GM15510 (cell line): ENCODE measurements around the gene GRHL3.

Experiments used
- POLR2A ChIP-seq: IDR thresholded peaks from 3 replicates; pipeline ENCODE4 v1.6.1; 2011; ENCODE audit warnings: borderline replicate concordance; ENCODE audit not compliant: insufficient read length; ENCODE audit errors: extremely low read depth

Gene GRHL3

DNA sequence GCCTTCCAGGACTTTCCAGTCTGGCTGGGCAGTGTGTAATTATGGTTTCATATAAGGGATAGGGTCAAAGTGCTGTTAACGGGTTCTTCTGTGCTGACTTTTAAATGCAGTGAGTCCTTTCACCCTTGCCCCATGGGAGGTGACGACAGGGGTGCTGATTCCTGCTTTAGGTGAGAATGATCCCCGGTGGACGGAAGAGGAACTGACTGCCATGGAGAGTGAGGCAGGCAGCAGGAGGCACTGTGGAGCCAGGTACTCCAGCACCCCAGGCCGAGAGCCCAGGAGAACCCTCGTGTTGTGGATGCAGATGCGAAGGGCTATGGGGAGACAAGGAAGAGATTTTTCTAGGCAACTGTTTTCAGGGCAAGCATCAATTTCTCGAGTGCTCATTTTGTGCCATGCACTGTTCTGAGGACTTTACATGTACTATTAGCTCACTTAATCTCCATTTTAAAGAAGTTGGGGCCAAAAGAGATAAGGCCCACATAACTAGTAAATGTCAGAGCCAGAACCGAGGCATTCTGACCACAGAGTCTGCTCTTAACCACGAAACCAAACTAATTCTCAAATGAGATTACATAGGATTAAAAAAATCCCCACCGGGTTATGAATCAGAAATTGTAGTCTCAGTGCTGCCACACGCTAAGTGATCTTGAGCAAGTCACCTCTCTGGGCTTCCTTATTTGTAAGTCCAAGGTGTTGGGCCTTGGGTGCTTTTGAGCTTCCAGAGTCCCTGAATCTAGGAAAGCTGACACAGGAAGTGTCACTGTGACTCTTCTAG lies 66.2 kb downstream of the GRHL3 start:
- no peak for TF ChIP-seq POLR2A

DNA sequence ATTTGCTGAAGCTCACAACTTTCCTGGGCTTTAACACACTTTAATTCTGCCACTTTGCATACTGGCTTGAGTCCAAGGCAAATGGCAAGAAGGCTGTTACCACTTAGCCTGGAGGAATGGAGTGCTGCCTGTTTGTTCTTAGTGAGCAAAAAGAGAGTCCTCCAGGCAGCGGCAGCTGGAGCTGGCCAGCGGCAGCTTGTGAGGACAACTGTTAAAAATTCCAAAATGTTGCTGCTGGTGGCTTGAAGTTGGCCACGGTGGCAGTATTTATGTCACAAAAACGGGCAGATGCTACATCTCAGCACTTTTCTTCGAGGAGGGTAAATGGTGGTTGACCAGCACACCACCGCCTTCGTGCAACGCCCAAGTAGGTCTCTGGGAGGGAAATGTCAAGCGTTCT lies 67.1 kb downstream of the GRHL3 start:
- TF ChIP-seq POLR2A, result no peak

GRCh38 chr1:24386931-24387330 lies 67.8 kb downstream of the GRHL3 start:
- no peak for TF ChIP-seq POLR2A

DNA sequence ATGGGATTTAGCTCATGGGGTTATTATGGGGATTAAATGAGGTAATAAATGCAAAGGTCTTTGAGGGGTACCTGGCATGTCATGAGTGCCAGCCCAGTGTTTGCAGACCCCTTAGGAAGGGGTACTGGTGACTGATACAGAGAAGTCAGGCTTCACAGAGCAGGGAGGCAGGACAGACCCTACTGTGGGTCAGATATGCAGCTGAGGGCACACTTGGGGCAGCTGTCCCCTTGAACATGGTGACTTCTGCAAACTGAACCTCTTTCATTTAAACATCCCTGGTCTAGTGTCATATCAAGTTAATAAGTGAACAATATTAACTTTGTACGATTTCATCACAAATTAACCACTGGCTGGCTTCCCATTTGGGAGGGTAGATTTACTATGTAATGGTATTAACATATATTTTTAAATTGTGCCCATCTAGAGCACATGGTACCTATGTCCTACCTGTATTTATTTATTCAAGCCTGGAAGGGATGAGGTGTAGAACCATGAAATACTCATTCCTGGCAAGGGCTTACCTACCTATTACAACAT lies 68.5 kb downstream of the GRHL3 start:
- no peak for TF ChIP-seq POLR2A

DNA sequence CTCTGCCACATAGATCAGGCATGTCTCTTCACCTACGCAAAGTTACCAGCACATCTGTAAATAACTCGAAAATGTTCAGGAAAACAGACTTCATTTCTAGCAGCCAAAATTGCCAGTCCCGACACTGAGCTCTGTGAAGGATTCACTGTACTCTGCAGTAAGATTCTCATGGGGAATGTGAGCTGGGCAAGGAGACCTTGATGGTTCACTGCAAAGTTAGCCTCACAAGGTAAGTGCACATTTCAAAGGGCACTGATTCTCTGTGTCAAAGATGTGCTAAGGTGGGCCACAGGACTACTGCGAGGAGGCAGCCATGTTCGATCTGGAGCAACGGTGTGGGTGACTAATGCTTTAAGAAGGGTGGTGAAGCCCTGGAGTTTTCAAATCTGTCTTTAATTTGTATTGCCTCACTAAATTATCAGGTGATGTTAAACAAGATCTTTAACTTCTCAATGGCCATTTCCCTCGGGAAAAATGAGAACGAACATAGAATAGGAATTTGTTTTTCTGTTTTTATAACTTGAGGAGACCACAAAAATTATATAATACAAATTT lies 69.3 kb downstream of the GRHL3 start:
- TF ChIP-seq POLR2A, result no peak

GRCh38 chr1:24389231-24389678 lies 70.1 kb downstream of the GRHL3 start:
- TF ChIP-seq POLR2A, result no peak

DNA sequence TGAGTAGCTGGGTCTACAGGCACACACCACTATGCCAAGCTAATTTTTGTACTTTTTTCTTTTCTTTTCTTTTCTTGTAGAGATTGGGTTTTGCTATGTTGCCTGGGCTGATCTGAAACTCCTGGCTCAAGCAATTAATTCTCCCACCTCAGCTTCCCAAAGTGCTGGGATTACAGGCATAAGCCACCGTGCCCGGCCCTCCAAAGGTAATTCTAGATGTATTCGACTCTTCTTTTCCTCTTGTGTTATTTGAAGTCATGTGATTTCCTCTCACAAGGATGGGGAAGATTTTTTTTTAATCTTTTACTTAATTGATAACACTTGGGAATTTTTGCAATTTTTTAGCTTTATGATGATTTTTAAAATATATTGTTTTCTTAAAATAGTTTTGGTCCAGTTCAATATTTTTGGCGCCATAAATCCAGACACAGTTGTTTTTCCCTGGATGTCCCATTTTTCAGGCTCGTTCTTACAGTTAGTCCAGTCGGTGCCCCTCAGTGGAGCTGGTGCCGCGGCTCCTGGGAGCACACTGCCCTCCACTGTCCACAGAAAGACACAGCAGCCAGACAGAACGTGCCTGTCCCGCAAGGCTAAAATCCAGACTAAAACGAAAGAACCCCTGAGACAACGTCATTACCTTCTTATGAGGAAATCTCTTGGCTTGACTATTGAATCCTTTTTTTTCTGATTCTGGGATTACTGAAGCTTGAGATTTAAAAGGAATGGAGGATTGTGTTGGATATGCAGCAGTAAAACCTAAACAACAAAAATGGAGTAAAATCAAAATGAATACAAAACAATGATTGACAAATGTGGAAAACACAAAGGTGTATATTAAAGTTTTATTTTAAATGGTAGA lies 72.0 kb downstream of the GRHL3 start:
- no peak for TF ChIP-seq POLR2A

DNA sequence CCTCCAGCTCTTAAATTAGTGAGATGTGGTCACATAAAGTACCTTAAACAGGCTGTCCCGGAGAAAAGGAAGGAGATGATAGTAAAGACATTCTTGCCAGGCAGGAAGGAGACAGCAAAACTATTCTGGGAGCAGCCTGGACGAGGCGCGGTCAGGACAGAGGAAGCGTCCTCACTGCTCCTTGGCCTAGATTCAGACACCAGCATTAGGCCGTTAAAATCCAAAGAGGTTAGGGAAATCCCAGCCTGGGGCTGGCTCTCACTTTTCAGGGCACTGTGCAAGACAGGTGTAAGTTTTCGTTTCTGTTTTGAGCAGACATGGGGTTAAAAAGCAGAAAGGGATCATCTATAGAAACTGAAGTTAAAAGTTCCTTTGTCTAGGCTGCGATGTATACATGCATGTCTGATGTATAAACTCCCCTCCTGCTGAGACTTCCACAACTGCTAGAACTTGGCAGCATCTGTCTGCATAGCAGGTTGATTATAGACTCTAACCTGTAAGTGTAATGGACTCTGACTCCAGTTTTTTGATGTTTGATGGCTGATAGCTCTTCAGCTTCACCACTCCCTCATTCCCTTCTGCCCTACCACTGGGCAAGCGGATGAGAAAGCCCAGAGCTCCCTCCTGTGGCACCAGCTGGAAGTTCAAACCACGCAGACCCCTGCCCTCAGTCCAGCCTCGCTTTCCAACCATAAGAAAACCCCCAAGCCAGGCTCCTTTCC lies 72.9 kb downstream of the GRHL3 start:
- peak; percentile 32 for TF ChIP-seq POLR2A

DNA sequence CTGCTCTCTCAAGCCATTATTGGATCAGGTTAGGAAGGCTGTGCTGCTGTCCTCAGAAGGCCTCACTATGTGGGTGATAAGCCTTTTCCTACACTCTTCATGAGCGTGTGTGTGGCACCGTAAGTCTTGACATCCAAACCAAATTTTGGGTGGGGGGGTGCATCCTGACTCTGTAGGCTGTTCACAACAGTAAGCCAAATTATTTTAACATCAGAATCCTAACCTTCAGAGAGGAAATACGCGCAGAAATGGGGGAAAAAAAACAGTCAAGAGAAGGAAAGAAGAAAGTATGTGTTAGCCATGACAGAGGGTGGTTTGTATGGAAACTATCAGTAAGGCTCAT lies 73.4 kb downstream of the GRHL3 start:
- no peak for TF ChIP-seq POLR2A

DNA sequence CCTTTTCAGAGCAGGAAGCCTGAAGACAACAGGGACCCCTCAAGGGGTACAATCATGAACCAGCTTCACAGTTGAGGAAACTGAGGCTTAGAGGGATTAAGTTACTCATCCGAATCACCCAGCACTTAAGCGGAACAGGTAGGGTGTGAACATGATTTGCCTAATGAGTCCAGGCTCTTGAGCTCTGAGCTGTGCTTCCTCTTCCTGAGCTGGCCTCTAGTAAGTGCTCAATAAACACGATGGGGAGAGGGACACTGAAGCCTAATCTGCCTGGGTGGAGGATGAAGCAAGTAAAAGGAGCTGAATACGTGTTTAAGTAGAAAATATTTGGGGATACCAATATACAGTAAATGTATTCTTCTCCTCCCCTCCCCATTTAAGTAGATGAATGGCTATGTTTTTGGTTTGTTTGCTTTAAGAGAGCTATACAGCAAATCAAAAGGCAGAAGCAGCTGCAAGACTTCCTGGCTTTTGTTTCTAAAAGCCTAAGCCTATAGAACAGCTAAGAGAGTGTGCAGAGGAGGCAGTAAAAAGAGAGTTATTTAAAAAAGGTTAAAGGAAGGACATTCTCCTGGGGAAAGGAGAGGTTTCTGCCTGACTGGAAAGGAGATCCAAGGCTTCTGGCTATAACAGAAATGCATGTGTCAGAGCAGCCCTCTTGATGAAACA lies 74.0 kb downstream of the GRHL3 start:
- TF ChIP-seq POLR2A, result no peak

DNA sequence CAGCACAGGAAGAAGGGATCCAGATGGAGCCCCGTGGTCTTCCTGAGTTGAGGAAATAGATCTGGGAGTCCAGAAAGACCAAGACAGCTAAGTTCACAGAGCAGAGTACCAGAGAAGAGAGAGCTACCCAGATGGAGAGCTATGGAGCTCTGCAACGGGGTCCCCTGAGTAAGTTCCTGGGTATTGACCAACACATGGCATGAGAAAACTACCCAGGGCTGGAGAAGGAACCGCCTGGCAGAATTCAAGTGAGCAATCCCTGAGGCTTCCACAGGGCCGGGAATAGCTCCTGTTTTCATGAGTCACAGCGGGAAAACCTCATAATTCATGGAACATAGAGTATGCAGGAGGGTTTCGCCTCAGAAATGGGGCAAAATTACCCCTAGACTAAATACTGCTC lies 74.7 kb downstream of the GRHL3 start:
- no peak for TF ChIP-seq POLR2A

GRCh38 chr1:24400065-24400464 lies 80.9 kb downstream of the GRHL3 start:
- no peak for TF ChIP-seq POLR2A

GRCh38 chr1:24403806-24404205 lies 84.6 kb downstream of the GRHL3 start:
- no peak for TF ChIP-seq POLR2A
